Activated T-cell treated with anti-CD3 and anti-CD28 coated beads, Interleukin-2, amount 50 U/mL, for 72 hours (primary cell): ENCODE results near the gene CAPSL. TPM values are rescaled to one million over a fixed set of nuclear protein-coding genes. Genes with fewer than 3 reads are reported as not detected.
"Not testable (repeated sequence)": the region's sequence is repeated elsewhere in the genome, so short reads cannot be mapped to it uniquely, and the experiment has no call there.

Experiments
- ATAC-seq, 2 donors: fragments of 150-1000 bp; cut with Tn5 transposase; replicated peaks in 1 of 2; 2 replicates each; pipeline ENCODE4 v1.10.0; 2021; ENCODE audit warnings: moderate library complexity in 2 of 2, mild to moderate bottlenecking in 1 of 2
- DNase-seq, 2 donors: peaks; one replicate each; pipeline ENCODE4 v3.0.0; 2021 to 2022; ENCODE audit warnings: mixed read lengths in 1 of 2
- H3K27ac Mint-ChIP-seq: one replicate; pipeline ENCODE4 v1.8.0; 2022; ENCODE audit warnings: mild to moderate bottlenecking, moderate library complexity, mixed read lengths
- H3K27me3 Mint-ChIP-seq: one replicate; pipeline ENCODE4 v1.8.0; 2022; ENCODE audit warnings: low read depth, mixed read lengths
- H3K36me3 Mint-ChIP-seq, 2 donors: one replicate each; pipeline ENCODE4 v1.8.0; 2022; ENCODE audit warnings: mixed read lengths in 2 of 2, mild to moderate bottlenecking in 1 of 2; ENCODE audit not compliant: insufficient read depth in 2 of 2
- H3K4me1 Mint-ChIP-seq: one replicate; pipeline ENCODE4 v1.8.0; 2022; ENCODE audit warnings: low read depth, mixed read lengths
- H3K4me3 Mint-ChIP-seq, 2 donors: one replicate each; pipeline ENCODE4 v1.8.0; 2022; ENCODE audit warnings: mild to moderate bottlenecking in 2 of 2, mixed read lengths in 2 of 2, moderate library complexity in 2 of 2
- H3K9me3 Mint-ChIP-seq, 2 donors: one replicate each; pipeline ENCODE4 v1.8.0; 2022; ENCODE audit warnings: mixed read lengths in 2 of 2
- total RNA-seq, 2 donors: library from RNA; stranded (reverse); gene quantifications; one replicate each; pipeline ENCODE4 v1.2.3, GENCODE V29; 2022

Gene CAPSL
- total RNA-seq, 2 donors from 2014 or later: 1.3 to 2.3 TPM

DNA sequence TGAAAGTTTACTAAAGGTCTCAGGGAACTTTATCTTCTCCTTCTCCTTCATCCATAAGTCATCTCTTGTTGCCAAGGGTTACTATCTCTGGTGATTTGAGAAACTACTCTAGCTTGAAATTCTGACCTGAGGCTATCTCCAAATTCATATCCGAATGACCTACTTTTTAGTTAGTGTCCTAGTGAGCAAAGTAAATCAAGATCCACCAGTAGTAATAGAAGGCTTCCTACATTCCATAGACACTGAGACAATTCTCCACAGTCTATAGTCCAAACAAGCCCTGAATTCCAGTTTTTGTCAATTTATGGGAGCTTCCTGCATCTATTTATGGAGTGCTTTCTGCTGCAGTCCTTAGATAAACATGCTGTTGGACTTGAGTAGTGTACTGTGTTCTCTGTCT, 76.7 kb downstream of the CAPSL start:
- Mint-ChIP-seq H3K27me3 (no peaks in the 10 kb centered on the region), H3K4me3 (peak overlapping the region; percentile 81 to 99), H3K4me1 (peaks cover 94% of the 10 kb centered on the region), H3K9me3 (peaks cover 2% of the 10 kb centered on the region in 2 donors), H3K27ac (peak overlapping the region; percentile 100), H3K36me3 (peaks cover 36 to 78% of the 10 kb centered on the region in 2 donors)
- no peak for DNase-seq
- ATAC-seq: no peak

DNA sequence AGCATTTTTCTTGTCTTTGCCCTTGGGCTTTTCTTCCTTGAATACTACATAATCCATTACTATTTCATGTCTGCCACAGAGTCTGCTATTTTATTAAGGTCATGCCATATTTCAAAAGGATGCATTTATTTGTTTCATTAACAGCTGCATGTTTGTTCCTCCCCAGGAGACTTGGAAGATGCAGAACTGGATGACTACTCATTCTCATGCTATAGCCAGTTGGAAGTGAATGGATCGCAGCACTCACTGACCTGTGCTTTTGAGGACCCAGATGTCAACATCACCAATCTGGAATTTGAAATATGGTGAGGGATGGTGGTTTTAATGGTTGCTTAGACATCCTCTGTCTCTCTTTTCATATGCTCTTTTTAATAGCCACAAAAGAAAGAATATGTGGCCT, 77.7 kb downstream of the CAPSL start:
- DNase-seq (no peak), ATAC-seq (no peak)
- peak overlapping the region; percentile 100 for H3K27ac Mint-ChIP-seq
- H3K4me3 Mint-ChIP-seq: peak overlapping the region; percentile 81 to 99
- peaks cover 97% of the 10 kb centered on the region for H3K4me1 Mint-ChIP-seq
- no peaks in the 10 kb centered on the region for H3K27me3 Mint-ChIP-seq
- H3K9me3 Mint-ChIP-seq: peaks cover 2% of the 10 kb centered on the region in 2 donors
- H3K36me3 Mint-ChIP-seq: peaks cover 33 to 71% of the 10 kb centered on the region in 2 donors

DNA sequence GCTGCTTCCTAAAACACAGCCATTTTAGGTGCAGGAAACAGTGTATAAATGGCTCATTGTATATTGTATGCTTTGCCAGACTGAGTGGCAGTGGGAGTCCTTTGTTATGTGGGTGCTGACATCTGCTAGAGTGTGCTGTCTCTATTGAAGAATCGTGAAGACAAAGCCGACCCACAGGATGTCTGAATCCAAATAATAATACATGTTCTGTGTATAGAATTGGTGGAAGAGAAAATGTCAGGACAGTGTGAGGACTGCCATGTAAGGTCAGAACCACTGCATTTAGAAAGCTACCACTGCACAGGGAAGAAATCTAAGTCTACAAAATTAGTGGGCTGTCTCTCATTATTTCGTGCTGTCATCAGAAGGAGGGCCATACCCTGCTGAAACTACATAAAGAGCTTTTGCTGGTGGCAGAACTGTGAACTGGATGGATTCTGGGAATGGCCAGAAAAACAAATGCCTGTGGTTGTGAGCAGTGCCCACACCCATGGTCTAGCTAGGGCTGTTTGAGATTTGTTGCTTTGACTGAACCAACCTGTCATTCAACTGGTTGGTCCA, 79.2 kb downstream of the CAPSL start:
- Mint-ChIP-seq H3K4me1 (peaks cover 97% of the 10 kb centered on the region), H3K36me3 (peaks cover 25 to 64% of the 10 kb centered on the region in 2 donors), H3K4me3 (peak overlapping the region; percentile 81 to 99), H3K27me3 (no peaks in the 10 kb centered on the region), H3K9me3 (no peaks in the 10 kb centered on the region), H3K27ac (peak overlapping the region; percentile 100)
- DNase-seq: no peak
- peak in 1 of 2 donors; percentile 2 for ATAC-seq

DNA sequence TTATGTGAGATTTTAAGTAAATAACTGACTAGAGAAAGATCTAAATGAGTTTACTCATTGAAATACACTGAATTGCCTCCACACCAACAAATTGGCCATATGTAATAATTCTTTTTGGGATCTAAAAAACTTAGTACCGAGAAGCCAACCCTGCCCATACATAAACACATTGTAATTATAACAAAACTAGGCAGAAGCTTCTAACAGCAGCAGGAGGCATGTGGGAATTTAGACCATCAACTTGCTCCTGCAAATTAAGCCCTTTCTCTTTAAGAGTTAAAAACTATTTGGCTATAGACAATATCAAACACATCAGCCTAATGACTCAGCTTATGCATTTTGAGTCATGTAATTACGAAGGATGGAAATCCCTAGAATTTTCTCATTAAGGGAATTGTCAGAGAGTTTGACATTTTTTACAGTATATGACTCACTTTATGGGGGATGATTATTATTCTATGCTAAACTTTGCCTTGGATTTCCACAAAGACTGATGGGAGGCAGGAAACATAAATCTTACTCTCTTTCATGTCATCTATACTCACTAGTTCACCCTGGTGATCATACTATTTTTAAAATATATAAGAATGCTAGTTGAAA, 80.7 kb downstream of the CAPSL start:
- DNase-seq (no peak), ATAC-seq (peak in 1 of 2 donors; percentile 1)
- Mint-ChIP-seq H3K36me3 (peaks cover 19 to 63% of the 10 kb centered on the region in 2 donors), H3K4me1 (peaks cover 96% of the 10 kb centered on the region), H3K27ac (peak overlapping the region; percentile 89), H3K4me3 (peak overlapping the region; percentile 67 to 92), H3K27me3 (no peaks in the 10 kb centered on the region), H3K9me3 (no peaks in the 10 kb centered on the region)

DNA sequence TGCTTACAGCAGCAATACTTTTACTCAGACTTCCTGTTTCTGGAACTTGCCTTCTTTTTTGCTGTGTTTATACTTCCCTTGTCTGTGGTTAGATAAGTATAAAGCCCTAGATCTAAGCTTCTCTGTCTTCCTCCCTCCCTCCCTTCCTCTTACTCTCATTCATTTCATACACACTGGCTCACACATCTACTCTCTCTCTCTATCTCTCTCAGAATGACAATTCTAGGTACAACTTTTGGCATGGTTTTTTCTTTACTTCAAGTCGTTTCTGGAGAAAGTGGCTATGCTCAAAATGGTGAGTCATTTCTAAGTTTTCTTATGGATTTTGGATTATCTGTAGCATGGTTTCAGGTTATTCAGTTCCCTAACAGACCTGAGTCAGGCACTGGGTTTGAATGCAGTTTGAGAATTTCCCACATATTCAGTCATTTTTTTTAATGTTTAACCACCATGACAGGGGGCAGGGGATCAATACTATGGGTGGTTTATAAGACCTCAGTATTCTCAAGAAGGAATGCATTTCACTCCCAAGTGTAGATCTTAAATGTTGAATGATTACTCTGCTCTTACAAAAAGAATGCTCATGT, 81.6 kb downstream of the CAPSL start, which contains the start of gene IL7R:
IL7R (plus strand) TSS at position 127 of the 587 bp plus-strand sequence; CDS start at position 214, 87 bp downstream.
- no peaks in the 10 kb centered on the region for H3K9me3 Mint-ChIP-seq
- H3K27me3 Mint-ChIP-seq: no peaks in the 10 kb centered on the region
- H3K27ac Mint-ChIP-seq: peak within 1 kb of the TSS; percentile 89
- peak in 1 of 2 donors; percentile 45 for DNase-seq
- peak within 1 kb of the TSS; percentile 91 to 92 for H3K4me3 Mint-ChIP-seq
- H3K36me3 Mint-ChIP-seq: peaks cover 16 to 54% of the 10 kb centered on the region in 2 donors
- H3K4me1 Mint-ChIP-seq: peaks cover 95% of the 10 kb centered on the region
- peak; percentile 64 to 66 for ATAC-seq

DNA sequence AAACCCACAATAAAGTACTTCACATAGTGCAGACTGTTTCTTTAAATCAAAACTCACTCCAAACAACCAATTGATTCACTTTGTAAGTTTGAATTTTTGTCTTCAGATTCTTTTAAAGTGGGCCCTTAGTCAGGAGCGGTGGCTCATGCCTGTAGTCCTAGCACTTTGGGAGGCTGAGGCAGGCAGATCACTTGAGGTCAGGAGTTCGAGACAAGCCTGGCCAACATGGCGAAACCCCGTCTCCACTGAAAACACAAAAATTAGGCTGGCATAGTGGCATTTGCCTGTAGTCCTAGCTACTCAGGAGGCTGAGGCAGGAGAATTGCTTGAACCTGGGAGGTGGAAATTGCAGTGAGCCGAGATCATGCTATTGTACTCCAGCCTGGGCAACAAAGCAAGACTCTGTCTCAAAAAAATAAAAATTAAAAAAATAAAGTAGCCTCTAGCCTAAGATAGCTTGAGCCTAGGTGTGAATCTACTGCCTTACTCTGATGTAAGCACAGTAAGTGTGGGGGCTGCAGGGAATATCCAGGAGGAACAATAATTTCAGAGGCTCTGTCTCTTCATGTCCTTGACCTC, 82.1 kb downstream of the CAPSL start:
- Mint-ChIP-seq H3K36me3 (peaks cover 14 to 49% of the 10 kb centered on the region in 2 donors), H3K4me1 (peaks cover 95% of the 10 kb centered on the region), H3K4me3 (peak overlapping the region; percentile 91 to 92), H3K27ac (peak overlapping the region; percentile 89)
- not testable (repeated sequence) for DNase-seq, ATAC-seq, H3K9me3 Mint-ChIP-seq, H3K27me3 Mint-ChIP-seq

DNA sequence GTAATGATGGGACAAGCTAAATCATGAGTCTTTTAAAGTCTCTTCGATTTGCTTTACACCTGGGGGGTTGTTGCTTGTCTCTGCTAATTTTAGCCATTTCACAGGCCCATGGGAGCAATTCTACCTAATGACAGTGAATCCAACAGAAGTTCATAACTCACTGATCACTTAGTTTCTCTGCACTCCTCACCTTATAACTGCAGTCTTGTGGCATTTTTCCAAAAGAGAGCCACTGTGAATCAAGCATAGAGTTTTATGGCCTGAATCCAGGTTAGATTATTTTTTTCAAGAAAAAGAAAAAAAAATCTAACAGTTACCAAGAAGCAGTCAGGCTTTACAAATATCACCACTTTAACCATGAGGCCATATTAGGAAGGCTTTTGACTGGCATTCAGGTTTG, 83.2 kb downstream of the CAPSL start:
- DNase-seq (no peak), ATAC-seq (no peak)
- H3K9me3 Mint-ChIP-seq: no peaks in the 10 kb centered on the region
- peak overlapping the region; percentile 89 for H3K27ac Mint-ChIP-seq
- peaks cover 95% of the 10 kb centered on the region for H3K4me1 Mint-ChIP-seq
- H3K27me3 Mint-ChIP-seq: no peaks in the 10 kb centered on the region
- H3K4me3 Mint-ChIP-seq: peak overlapping the region; percentile 91 to 92
- peaks cover 10 to 38% of the 10 kb centered on the region in 2 donors for H3K36me3 Mint-ChIP-seq

Other genes with a start within 250 kb of the CAPSL start
- gene IL7R, start 81.7 kb downstream of the CAPSL start, total RNA-seq: 100 to 1,000 TPM; 102 to 143 TPM
- not detected for gene UGT3A1, start 52.8 kb upstream of the CAPSL start, total RNA-seq
- not detected for gene UGT3A2, start 128.3 kb upstream of the CAPSL start, total RNA-seq
- 10 to 100 TPM; 15.8 to 17.6 TPM for gene LMBRD2, start 213.3 kb upstream of the CAPSL start, total RNA-seq
- gene SKP2, start 213.5 kb upstream of the CAPSL start, total RNA-seq: 10 to 100 TPM; 25.3 to 36.8 TPM